Measurements from ENCODE around the gene INO80B. TPM values are rescaled to one million over a fixed set of nuclear protein-coding genes. Genes with fewer than 3 reads are reported as not detected.

INO80B gene
- total and polyA plus RNA-seq, 2 of the 8 experiments (the other 6 are each of a cell fraction or from before 2014, with no cell fraction given) = 3.9 to 18.5 TPM

- CTCF ChIA-PET (ENCODE audit: partially characterized antibody) = interaction anchor here (1.3 kb wide), 1 partner anchor 17 kb away, joined by 6 read pairs; no protein-coding TSS in a partner anchor
- Histone ChIP-seq H3K4me2 (ENCODE audit: insufficient read depth in 1 of 2, low read depth in 2 of 2, low read length in 2 of 2) (no peak overlapping the region), H2BK20ac (ENCODE audit: low read length) (no peak overlapping the region)
These were observed 38.1 kb upstream of the INO80B start for GRCh38 chr2:74416778-74417177.

More at GRCh38 chr2:74416778-74417177, 38.1 kb upstream of the INO80B start:
- no peak overlapping the region; the same call in 1 of the 2 replicates for H3K18ac ChIP-seq (ENCODE audit: extremely low read depth, low read length)
- no peak overlapping the region for H4K5ac ChIP-seq (ENCODE audit: insufficient read length, low read depth, low read length)
- no peak overlapping the region for H3K27ac ChIP-seq (ENCODE audit: low read depth, low read length)
- H3K14ac ChIP-seq (ENCODE audit: insufficient read length) = no peak overlapping the region
- no peaks in the 10 kb centered on the region for H3K36me3 ChIP-seq (ENCODE audit: control insufficient read depth in 2 of 4, insufficient read depth in 4 of 4, low read length in 3 of 4)
- H4K8ac ChIP-seq (ENCODE audit: extremely low read depth, insufficient read depth, low read length) = no peak overlapping the region
- FAIRE-seq (no peak), DNase-seq (ENCODE audit: low read depth in 1 of 2, low spot score in 2 of 2) (no peak)
- no peak overlapping the region for H2BK15ac ChIP-seq (ENCODE audit: low read length)
- H2BK5ac ChIP-seq (ENCODE audit: low read depth, low read length) = no peak overlapping the region
- H3K4ac ChIP-seq (replicated peaks; ENCODE audit: insufficient read length, low read depth, low read length) = no peak overlapping the region
- H3K79me1 ChIP-seq (ENCODE audit: low read depth, low read length) = no peaks in the 10 kb centered on the region
- TF ChIP-seq CBX8 (IDR thresholded peaks at IDR 0.05; ENCODE audit: borderline replicate concordance, low read depth, low read length) (no peak), BRCA1 (IDR thresholded peaks at IDR 0.05; ENCODE audit: low read depth, low read length) (no peak), RFX5 (IDR thresholded peaks at IDR 0.05; ENCODE audit: borderline replicate concordance, low read depth, low read length) (no peak), KDM5A (IDR thresholded peaks at IDR 0.05; ENCODE audit: low read length) (no peak), POU5F1 (IDR thresholded peaks at IDR 0.05; ENCODE audit: low read depth, low read length) (no peak)
- TF ChIP-seq, protein P1, sequence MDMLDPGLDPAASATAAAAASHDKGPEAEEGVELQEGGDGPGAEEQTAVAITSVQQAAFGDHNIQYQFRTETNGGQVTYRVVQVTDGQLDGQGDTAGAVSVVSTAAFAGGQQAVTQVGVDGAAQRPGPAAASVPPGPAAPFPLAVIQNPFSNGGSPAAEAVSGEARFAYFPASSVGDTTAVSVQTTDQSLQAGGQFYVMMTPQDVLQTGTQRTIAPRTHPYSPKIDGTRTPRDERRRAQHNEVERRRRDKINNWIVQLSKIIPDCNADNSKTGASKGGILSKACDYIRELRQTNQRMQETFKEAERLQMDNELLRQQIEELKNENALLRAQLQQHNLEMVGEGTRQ (IDR thresholded peaks at IDR 0.05; ENCODE audit: low read length) = no peak
- H2AFZ ChIP-seq (ENCODE audit: low read length) = no peak overlapping the region
- H3K9me3 ChIP-seq (ENCODE audit: insufficient read depth in 2 of 2, low read depth in 1 of 2, low read length in 1 of 2) = no peaks in the 10 kb centered on the region
- no peaks in the 10 kb centered on the region for H3K27me3 ChIP-seq (replicated peaks in 1 of 4; ENCODE audit: control insufficient read depth in 3 of 4, extremely low read depth in 1 of 4, insufficient read depth in 3 of 4, low read length in 3 of 4)
- no peaks in the 10 kb centered on the region for H3K79me2 ChIP-seq (ENCODE audit: control insufficient read depth in 1 of 2, insufficient read depth in 2 of 2, low read length in 2 of 2)
- no peak overlapping the region for H2AK5ac ChIP-seq (ENCODE audit: low read depth, low read length)
- no peaks in the 10 kb centered on the region for H4K20me1 ChIP-seq (replicated peaks in 1 of 2; ENCODE audit: control insufficient read depth in 1 of 2, insufficient read depth in 2 of 2, low read length in 2 of 2)
- H3K4me3 ChIP-seq (ENCODE audit: extremely low read depth in 1 of 4, insufficient read depth in 2 of 4, low read depth in 3 of 4, low read length in 4 of 4) = no peak overlapping the region
- no peak overlapping the region for H3K56ac ChIP-seq (replicated peaks; ENCODE audit: insufficient read length, low read depth, low read length)
- no peak overlapping the region for H2BK120ac ChIP-seq (replicated peaks; ENCODE audit: low read depth, low read length)
- POLR2A ChIA-PET (ENCODE audit: partially characterized antibody) = interaction anchor here (0.9 to 1.6 kb wide), 2 partner anchors 11 to 42 kb away, joined by 3 read pairs; no protein-coding TSS in a partner anchor
- H3K23me2 ChIP-seq (ENCODE audit: low read depth, low read length) = peaks cover 5% of the 10 kb centered on the region; the same call in 1 of the 2 replicates
- no peak overlapping the region for H2BK12ac ChIP-seq (ENCODE audit: low read depth, low read length)
- 78% methylated on average over 3 of the region's 3 CpGs; no CpG with 5 or more reads in 1 of the 2 experiments for WGBS, 2 experiments (ENCODE audit: extremely low coverage in 1 of 2, insufficient coverage in 1 of 2, insufficient read length in 1 of 2, insufficient replicate concordance in 2 of 2, low coverage in 1 of 2, low lambda C conversion rate in 2 of 2, missing lambda C conversion rate in 1 of 2)
- no peak overlapping the region for H3K9ac ChIP-seq (replicated peaks in 1 of 4; ENCODE audit: extremely low read depth in 1 of 4, low read depth in 3 of 4, low read length in 3 of 4)
- no peak overlapping the region for H3K23ac ChIP-seq (ENCODE audit: insufficient read length)
- peaks cover 0 to 13% (median 1%) of the 10 kb centered on the region in 4 experiments; a peak in 4 of 7 replicates for H3K4me1 ChIP-seq (replicated peaks in 1 of 4; ENCODE audit: control insufficient read depth in 3 of 4, insufficient read depth in 4 of 4, low read length in 3 of 4)
- H4K91ac ChIP-seq (replicated peaks; ENCODE audit: insufficient read length, low read length) = no peak overlapping the region
